HG02588 (cell line): Measurements from ENCODE around the gene SLC5A11.

Experiments
- ATAC-seq: cut with Tn5 transposase; IDR thresholded peaks from one replicate; pipeline ENCODE4 v1.9.1; 2021; ENCODE audit warnings: mild to moderate bottlenecking, moderate library complexity; ENCODE audit not compliant: unreplicated experiment

The SLC5A11 gene

DNA sequence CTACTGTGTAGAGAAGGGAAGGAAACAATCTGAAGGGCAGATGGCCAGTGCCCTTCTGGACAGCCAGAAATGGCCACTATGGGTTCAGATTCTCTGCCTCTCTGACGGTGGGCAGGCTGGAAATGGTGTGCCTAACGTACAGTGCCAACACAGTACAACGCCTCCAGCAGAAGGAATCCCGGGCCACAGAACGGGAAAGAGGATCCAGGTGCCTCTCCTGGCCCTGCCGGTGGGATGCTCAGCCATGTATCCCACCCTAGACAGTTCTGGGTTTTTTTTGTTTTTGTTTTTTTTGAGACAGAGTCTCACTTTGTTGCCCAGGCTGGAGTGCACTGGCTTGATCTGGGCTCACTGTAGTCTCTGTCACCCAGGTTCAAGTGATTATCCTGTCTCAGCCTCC is 71.5 kb downstream of the SLC5A11 start:
- no peak for ATAC-seq

DNA sequence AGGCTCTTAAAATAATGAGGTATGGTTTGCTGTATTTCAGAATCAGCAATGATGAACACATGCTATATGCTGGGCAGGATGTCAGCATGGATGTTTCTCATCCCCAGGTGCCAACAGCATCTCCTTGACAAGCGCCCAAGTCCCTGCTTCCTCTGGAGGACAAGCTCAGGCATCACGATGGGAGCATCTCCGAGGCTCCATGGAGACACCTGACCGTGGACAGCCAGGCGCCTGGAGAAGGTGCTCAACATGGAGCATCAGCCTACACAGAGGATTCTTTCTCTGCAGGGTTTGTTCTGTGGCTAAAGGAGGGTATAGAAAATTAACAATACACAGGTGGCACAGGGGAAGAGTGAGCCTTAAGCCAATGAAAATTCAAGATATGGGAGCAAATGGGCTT is 72.1 kb downstream of the SLC5A11 start:
- no peak for ATAC-seq

DNA sequence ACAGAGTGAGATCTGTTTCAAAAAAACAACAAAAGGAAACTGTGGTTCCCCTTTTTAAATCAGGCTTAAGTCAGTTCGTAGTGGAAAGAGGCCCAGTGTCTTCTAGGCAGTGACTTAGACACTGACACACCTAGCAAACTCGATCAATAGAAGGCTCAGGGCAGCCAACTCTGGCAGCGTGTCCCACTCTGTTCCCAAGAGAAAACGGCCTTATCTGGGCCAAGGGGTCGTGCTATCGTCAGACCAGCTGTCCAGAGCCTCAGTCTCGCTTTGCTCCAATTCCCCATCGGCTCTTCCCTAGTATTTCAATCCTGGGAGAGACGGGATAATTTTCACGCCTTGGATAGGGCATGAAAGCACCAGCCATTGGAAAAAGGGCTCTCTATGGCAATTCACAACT is 72.9 kb downstream of the SLC5A11 start:
- no peak for ATAC-seq

DNA sequence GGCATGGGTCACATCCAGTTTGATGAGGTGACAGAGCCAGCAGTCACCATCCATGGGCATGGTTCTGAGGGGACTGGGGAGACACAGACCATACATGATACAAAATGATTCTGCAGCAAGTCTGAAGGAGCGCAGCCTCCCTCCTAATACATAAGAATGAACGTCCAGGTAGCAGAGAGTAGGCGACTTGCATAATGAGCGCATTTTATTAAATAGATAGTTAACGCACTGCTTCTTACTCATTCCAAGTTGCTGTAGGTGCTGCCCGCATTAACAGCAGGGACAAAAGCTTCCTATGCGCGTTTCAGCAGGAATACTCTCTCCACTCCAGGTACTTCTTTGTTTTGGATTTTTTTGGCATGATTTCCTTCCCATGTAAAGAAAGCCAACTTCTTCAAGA is 73.8 kb downstream of the SLC5A11 start:
- ATAC-seq = no peak

DNA sequence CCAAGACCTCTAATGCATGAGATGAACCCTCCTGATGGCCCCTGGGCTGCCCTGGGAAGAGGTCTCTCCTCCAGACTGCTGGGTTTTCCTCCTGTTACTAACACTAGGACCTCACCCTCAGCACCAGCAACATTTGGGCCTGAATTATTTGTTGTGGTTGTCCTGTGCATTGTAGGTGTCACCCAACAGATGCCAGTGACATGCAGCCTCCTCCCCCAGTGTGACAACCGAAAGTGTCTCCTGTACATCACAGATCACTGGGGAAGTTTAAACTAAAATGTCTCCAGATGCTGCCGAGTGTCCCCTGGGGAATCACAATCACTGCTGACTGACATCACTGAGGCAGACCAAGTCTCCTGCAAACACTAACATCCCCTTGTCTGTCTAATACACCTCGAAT is 74.8 kb downstream of the SLC5A11 start:
- no peak for ATAC-seq

DNA sequence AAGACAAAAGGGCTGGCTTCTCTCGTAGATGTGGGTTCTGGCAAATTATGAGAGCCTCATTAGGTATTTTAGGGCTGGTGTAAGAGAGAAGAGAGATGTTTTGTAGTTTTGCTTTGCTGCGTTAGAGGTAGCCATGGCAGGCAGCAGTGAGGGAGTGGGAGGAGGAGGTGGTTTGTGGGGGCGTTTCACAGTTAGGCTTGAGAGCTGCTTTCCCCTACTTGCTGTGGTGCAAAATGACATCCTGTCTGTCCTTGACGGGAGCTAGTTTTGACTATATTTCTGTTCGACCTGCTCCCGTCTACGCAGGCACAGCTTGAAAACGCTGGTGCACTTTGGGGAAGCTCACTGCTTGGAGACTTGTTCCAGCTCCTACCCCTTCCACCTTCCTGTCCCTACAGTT is 75.5 kb downstream of the SLC5A11 start:
- no peak for ATAC-seq

DNA sequence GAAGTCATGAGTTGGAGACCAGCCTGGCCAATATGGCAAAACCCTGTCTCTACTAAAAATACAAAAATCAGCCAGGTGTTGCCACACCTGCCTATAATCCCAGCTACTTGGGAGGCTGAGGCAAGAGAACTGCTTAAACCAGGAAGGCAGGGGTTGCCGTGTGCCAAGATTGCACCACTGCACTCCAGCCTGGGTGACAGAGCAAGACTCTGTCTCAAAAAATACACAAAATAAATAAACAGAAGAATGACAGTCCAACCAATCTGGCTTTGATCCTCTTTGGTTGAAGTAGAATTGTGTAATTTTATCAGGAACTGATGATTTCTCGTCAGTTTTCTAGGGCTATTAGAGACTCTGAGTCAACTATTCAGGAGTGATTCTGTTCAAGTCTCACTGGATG is 79.4 kb downstream of the SLC5A11 start:
- no peak for ATAC-seq

DNA sequence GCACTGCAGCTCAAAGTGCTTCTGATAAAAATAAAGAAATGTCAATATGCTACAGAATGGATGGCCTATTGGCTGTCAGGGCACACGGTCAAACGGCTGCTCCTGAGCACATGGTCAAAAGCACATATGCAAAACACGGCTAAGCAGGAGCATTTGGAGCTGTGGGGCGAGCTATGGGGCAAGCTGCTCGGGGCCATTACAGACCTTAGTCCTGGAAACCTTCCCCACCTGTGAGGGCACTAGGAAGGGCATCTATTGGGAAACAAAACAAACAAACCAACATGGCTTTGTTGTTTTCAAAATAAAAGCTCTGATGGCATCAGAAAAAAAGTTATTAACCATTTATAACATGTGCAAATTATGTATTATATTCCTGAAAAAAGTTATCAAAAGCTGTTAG is 83.6 kb downstream of the SLC5A11 start:
- ATAC-seq = no peak

DNA sequence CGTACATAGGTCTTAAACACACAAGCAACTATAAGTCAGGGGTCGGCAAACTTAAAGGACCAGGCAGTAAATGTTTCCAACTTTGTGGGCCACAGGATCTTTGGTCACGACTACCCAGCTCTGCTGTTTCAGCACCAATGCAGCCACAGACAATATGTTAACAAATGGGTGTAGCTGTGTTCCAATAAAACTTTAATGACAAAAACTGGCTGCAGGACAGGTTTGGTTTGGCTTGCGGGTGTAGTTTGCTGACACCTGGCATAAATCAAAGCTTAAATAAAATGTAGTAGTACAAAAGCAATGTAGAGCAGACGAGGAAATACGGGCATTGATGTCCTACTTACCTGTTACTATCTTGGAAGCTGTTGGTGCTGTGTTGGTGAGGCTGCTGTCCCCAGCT is 84.7 kb downstream of the SLC5A11 start:
- no peak for ATAC-seq

DNA sequence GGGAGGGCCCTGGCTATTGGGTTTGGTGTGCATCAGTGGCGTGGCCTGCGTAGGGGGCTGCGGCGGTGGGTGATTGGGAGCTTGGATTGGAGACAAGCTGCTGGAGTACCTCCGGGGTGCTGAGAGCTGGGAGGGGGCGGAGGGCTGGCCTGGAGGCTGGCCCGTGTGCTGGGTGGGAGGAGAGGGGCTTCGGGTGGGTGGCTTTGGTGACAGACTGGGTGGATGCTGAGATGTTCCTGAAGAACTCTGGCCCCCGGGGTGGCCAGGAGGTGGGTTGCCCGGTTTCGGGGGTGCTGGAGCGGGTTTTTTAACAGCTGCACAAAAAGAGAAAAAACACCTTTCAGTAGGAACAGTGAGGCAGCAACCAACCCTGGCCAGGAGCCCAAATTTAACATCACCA is 85.3 kb downstream of the SLC5A11 start:
- ATAC-seq = no peak

DNA sequence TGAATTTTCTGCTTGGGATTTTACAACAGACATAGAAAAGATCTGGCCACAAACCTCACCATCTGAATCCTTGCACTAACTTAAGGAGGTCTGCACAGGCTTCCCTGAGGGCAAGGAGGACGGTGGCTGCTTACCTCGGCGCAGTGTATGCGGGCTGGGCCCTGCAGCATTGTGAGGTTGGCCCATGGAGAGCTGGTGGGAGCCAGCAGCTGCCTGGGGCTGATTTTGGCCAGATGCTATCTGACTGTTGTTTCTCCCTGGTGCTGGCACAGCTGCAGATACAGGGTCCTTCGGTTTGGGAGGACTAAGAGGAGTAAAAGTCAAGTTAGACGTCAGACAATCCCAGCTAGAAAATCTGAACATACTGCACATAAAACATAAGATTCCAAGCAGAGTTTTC is 89.6 kb downstream of the SLC5A11 start:
- ATAC-seq = no peak

DNA sequence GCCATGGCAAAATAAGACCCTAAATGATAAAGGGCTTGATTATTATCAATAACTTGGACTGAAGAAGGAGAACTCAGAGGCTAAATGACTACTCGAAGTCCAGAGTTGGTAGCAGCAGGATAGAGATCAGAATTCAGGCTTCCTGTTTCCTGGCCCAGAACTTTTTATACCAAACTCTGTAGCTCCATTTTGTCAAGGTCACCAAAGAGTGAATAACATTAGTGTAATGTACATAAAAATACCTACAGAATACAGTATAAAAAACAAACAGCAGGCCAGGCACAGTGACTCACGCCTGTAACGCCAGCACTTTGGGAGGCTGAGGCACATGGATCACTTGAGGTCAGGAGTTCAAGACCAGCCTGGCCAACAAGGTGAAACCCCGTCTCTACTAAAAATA is 90.4 kb downstream of the SLC5A11 start:
- ATAC-seq = no peak

DNA sequence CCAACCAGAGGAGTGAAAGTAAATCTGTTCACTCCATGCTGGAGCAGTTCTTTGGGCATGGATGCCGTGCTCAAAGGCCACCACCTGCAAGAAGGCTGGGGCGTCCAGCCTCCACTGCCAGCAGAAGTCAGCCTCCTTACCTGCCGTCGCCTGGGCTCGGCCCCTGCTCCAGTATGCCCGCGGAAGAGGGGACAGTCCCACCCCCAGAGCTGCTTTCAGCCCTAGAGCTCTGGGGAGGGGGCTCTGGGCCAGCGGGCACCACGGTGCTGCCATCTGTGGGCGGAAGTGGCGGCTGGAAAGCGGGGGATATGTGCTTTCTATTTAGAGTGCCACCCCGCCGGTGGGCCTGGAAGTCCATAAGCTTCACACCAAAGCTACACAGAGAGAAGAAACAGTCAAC is 93.5 kb downstream of the SLC5A11 start:
- ATAC-seq = no peak

DNA sequence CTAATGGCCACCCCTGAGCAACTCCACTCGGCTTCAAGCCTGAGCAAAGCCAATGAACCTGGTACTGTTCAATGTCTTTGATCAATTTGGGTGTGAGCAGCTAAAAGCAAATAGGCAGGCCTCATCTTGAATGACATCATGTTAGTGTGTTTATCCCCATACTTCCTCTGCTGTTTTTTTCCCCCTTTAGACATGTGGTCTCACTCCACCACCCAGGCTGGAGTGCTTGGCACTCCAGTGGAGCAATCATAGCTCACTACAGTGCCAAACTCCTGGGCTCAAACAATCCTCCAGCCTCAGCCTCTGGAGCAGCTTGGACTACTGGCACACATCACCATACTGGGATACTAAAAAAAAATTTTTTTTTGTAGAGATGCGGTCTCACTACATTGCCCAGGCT is 94.0 kb downstream of the SLC5A11 start:
- no peak for ATAC-seq

DNA sequence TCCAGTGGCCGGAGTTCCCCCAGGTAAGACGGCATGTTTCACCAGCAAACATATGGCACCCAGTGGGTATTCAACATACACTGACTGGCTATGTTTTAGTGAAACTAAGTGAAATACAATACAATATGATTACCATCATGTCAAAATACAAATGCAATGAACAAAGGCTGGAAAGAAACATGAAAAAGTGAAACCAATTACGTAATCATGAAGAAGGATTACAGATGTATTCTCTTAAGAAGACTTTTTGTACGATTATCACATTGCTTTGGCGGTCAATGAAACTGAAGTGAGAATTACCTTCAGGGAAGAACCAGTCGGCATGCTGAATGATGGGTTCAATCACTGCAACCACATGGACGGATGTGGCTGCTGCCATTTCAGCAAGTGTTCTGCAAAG is 97.7 kb downstream of the SLC5A11 start:
- ATAC-seq = no peak

DNA sequence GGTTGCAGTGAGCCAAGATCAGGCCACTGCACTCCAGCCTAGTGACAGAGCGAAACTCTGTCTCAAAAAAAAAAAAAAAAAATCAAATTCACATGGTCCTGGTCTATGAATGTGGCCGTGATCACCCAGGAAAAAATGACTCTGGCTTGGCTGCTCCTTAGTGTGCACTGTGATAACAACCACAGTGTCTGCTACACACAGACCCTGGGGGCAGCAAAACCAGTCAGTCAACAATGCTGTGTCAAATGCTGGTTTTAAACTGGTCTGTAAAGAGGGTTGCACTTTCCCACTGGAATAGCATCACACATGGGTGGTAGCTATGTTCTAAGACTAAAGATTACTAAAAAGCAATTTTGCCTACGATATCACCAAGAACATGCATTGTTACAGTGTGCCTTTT is 98.4 kb downstream of the SLC5A11 start:
- no peak for ATAC-seq

DNA sequence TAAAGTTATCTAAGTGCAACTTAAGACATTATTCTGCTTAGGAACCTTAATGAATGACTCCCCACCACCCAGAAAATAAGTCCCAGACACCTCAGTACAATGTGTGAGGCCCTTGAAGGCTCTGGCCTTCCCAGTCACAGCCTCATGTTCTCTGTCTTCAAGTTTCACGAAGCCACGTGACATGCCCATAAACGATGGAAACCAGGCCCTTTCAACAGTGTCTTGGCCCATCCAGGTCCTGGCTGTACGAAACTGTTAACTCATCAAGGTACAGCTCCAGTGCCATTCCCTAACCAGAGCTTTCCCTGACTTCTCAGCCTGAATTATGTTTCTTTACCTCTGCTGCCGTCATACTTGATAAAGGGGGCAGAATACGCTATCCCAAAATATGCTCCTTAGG is 100.4 kb downstream of the SLC5A11 start:
- no peak for ATAC-seq

DNA sequence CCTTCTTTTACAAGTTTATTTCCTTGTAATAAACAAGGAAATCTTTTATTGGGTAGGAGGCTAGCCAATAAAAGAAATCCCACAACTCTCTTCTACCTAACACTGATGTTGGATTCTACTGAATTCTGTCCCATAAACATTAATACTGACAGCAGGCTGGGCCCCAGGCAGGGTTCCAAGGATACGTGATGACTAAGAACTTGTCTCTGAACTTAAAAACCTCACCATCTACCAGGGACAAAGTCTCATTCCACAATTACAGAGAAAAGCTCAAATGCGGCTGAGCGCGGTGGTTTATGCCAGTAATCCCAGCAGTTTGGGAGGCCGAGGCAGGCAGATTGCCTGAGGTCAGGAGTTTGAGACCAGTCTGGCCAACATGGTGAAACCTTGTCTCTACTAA is 104.5 kb downstream of the SLC5A11 start:
- no peak for ATAC-seq

DNA sequence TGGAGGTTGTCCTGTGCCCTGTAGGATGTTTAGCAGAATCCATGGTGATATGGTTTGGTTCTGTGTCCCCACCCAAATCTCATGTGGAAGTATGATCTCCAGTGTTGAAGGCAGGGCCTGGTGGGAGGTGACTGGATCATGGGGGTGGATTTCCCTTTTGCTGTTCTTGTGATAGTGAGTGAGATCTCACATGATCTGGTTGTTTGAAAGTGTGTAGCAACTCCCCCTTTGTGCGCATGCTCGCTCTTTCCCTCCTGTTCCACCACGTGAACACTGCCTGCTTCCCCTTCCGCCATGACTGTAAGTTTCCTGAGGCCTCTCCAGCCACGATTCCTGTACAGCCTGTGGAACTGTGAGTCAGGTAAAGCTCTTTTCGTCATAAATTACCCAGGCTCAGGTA is 107.5 kb downstream of the SLC5A11 start:
- no peak for ATAC-seq

DNA sequence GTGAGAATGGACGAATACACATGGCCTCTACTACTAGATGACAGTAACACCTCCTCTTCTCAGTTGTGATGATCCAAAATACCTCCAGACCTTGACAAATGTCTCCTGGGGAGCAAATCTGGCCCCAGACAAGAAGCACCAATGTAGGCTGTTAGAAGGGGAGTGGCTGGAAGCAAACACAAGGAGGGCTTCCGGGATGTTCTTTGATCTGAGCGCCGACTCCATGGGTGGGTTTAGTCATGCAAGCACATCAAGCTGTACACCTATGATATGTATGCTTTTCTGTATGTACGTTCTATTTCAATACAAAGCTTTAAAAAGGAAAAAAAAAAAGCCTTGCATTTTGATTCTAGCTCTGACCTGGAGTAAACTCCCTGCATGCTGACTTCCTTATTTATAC is 108.0 kb downstream of the SLC5A11 start:
- ATAC-seq = no peak

DNA sequence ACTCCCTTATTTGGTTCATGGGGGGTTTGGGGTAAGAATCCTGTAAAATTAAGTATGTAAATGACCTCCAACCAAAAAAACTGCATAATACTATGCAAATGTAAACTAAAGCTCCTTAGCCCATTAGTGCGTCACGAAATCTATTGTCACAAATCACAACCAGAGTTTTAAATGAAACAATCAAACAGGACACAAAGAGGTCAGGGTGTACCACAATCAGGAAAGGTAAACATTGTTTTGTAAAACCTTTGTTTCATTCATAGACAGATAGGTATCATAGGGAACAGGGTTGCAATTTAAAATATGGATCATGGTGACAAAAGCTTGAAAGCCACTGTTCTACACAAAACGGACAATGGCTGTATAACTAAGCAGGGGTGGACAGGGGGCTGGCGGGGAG is 108.4 kb downstream of the SLC5A11 start:
- ATAC-seq = no peak

DNA sequence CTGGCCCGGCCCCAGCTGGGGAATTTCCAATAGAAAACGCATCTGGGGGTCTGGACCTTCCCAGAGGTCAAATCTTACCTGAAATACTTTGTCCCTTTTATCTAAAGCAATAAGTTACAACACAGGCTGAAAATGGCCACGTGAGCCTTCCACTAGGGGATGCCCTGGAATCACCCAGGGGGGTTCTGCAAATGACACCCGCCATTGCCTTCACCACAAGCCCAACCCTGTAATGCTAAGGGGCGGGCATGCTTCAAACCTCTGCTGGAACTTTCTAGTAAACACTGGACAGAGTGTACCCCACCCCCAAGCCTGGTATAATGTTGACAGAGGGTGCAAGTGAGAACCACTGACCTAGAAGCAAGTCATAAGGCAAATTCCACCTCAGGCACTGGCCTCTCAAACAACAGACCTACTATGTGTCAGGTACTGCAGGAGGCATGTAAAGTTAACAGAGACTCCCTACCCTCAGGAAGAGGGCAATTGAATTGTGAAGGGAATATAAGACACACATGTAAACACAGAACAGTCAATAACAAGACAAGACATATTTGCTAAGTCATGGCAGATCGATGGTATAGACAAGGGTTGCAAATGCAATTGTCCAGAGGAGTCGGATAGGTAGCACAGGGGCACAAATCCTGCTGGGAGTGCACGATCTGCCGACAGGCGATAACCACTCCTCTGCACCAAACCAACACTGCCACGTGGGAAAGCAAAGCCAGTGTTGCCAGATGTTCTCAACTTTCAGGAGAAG is 110.4 kb downstream of the SLC5A11 start:
- ATAC-seq = no peak

DNA sequence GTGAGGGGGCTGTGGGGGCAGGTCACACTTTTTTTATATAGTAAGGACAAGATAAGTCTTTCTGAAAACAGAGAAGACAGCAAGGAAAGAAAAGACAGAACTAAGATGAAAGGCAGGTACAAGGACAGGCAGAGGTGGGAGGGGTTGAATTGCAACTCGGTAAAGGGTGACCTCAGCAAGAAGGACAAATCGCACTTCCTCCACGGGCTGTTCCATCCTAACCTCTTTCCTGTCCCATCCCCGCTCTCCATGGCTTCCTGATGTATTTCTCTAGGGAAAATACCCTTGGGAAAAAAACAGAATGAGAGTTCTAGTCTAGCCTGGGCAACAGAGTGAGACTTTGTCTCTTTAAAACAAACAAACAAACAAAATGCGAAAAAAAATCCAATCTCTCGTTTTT is 112.1 kb downstream of the SLC5A11 start:
- no peak for ATAC-seq
